Activated effector memory CD4-positive, alpha-beta T cell treated with Interleukin-2 at 50 U/mL for 16 hours (primary cell): Measurements from ENCODE around the gene DNMBP.
"Not testable (repeated sequence)": the region's sequence is repeated elsewhere in the genome, so short reads cannot be mapped to it uniquely, and the experiment has no call there.

Experiments used
- DNase-seq: peaks from one replicate; pipeline ENCODE4 v3.0.0-alpha.2; 2020

The DNMBP gene

DNA sequence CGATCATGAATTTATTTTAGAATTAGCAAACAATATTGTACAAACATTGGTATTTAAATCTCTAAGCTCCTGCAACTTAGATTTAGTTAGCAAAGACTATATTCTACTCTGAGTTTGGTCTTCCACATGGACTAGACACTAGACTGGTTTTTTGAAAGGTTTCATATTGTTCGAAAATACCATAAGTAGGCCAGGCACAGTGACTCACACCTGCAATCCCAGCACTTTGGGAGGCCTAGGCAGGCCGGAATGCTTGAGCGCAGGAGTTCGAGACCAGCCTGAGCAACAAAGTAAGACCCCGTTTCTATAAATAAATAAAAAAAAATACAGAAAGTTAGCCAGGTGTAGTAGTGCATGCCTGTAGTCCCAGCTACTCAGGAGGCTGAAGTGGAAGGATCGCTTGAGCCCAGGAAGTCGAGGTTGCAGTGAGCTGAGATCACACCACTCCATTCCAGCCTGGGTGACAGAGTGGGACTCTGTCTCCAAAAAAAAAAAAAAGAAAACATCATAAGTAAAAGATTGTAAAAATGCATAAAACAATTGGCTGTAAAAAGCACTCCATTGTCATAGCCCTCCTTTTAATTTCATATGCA, 154.2 kb downstream of the DNMBP start:
- DNase-seq, result no peak

DNA sequence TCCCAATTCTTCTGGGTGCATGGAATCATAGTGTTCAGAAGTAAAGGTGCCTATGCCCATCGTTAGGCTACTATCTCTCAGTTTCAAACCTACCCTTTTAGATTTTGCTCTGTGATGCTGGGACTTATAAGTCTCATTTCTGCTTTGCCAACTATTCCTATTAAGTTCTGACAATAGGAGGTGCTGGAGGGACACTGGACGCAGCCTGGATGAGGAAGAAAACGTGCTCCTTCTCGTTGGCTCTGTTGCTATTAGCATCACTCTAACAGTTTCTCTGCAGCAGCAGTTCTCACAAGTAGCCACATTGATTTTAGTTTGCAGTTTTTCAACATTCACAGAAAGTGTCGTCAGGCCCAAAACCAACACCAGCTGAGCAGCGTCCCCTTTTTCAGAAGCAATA, 154.9 kb downstream of the DNMBP start:
- DNase-seq, result no peak

DNA sequence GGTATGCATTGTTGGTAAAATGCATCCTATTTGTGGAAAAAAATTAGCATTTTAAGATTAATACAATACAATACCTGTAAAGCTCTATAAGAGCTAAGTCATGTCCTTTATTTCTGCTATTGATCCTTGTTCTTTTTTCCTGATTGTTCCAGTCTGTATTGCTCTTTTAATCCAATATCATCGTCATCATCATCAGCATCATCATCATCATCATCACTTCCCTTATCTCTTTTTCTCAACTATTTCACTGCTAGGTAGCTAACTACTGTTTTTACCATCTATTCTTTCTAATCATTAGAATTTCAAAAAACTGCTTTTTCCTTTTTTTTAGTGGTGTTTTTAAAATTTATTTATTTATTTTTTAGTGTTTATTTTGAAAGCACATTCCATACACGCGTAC, 156.1 kb downstream of the DNMBP start:
- DNase-seq, result no peak

DNA sequence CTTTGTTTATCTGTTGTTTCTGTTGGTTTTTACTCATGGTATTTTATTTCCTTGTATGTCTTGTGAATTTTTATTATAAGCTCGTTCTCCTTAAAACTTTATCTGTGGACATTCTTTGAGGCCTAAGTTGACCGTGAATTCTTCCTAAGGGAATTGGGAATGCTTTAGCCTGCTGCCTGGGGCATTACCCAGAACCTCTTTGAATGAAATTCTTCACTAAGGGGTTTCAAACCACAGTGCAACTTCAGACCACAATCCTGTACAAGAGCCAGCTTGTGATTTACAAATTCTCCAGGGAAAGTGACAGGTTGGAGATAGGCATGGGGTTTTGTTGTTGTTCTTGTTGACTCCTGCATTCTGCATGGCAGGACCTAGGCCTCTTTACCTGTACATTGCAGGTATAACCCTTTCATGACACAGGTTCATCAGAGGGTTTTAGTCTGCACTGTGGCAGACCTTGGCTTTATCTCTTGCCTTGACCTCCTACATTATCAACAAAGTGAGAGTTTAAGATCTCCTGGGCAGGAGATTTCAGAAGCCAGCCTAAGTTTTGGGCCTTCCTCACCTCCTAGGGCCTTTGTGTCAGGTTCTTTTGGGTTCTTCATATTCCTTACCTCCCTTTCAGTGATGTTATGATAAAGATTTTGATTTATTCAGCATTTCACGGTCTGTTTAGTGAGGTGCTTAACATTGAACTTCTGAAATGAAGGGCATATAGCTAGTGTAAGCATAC, 157.1 kb downstream of the DNMBP start:
- no peak for DNase-seq

DNA sequence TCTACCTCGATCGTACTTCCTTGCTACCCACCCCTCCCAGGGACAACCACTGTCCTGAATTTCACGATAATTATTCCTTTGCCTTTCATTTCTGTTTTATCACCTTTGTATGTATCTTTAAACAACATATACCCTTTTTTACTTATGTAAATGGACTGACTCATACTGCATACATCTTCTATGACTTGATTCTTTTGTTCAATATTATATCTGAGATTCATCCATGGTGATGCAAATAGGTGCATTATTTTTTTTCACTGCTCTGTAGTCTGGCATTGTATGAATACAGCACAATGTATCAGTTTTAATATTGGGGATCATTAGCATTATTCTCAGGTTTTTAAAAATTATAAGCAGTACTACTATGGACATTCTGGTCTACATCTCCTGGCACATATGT, 157.9 kb downstream of the DNMBP start:
- no peak for DNase-seq

DNA sequence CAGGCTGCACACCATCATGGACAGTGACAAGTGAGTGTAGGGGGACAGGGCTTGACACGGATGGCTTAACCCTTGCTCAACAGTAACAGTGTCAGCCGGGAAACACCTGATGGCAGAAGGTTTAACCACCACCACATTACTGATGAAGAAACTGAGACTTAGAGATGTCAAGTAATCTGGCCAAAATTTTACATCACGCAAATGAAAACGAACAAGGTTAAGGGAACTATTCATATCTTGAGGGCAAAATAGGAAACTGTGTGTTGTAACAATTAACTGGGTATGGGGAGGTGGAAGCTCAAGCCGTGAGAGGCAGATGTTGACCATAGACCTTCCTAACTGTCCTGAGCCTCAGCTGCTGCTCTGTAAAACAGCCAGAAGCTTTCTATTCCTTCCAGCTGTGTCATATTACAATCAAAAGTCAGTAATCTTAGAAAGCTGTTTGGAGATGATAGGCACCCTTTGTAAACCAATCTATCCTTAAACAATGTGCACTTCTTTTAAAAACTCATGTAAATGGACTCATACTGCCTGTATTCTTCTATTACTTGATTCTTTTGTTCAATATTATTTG, 158.9 kb downstream of the DNMBP start:
- DNase-seq, result no peak

DNA sequence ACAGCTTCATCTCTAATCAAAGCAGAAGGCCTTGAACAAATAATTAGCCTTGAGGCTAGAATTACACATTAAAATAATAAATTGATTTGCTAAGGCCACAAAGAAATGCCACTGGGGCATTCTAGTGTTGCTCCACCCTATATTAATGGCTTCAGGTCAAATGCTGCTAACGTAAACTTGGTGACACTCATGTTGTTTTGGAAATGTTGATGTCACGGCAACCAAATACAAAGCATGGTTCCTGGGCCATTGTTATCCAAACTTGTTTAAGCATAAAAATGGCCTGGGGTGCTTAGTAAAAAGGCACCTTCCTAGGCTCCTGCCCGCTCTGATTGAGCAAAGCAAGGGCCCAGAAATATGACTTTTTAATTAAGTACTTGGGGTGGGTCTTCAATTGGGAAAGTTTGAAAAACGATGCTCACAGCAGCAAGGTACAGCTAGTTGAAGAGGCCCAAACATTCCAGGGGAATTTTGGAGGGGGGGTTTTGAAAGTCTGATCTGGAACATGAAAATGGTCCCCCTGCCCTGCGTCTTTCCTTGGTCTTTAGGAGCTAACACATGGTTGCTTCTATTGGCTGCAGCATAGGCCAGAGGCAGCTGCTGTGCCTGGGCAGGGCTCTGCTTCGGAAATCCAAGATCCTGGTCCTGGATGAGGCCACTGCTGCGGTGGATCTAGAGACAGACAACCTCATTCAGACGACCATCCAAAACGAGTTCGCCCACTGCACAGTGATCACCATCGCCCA, 159.6 kb downstream of the DNMBP start:
- no peak for DNase-seq

DNA sequence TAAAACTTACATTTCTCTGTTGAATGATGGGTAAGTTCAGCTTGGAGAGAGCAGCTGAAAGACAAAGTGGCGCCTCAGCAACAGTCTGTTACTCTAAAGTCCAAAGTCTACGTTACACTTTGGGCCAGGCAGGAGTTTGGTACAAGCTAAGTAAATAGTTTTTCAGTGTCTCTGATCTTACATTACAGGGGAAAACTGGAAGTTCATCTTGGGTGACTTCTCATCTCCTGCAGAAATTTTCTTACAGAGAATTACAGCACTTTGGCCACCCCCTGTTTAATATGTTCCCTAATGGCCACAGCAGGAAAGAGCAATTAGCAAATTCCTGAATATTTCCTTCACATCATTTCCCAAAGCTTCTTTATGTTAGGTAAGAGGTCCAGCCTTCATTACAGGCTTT, 160.2 kb downstream of the DNMBP start:
- no peak for DNase-seq

DNA sequence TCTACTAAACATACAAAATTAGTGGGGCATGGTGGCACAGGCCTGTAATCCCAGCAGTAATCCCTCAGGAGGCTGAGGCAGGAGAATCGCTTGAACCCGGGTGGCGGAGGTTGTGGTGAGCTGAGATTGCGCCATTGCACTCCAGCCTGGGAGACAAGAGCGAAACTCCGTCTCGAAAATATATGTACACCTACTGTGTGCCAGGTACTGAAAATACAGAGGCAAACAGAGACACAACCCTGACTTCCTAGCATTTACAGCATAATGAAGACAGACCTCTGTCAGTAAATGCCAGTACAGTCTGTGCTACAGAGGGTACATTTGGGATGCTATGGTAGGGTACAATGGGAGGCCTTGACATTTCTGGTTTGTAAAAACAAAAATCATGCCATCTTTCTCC, 160.7 kb downstream of the DNMBP start:
- no peak for DNase-seq

DNA sequence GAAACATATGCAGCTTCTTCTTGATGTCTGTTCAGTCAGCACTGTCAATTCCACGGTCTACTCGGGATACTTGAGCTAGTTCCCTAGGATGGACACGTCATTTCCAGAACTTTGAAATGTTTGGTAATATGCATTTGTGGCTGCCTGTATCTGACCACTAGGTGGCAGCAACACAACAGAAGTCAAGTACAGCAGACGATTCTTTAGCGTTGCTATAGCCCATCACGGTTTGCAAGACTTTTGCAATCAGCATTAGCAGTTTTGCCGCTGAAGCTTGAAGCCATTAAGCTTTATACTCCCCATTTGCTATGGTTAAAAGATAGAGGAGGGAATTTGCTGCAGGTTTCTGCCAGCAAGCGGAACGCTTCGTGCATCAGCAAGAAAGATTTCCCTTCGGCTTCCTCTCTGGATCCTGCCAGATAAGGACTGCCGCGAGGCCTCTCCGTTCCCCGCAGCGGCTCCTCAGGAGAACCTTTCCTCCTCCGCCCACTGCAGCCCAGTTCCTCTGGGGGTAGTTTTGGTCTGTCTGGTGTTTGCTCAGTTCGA, 163.8 kb downstream of the DNMBP start:
- DNase-seq, result peak; percentile 37

DNA sequence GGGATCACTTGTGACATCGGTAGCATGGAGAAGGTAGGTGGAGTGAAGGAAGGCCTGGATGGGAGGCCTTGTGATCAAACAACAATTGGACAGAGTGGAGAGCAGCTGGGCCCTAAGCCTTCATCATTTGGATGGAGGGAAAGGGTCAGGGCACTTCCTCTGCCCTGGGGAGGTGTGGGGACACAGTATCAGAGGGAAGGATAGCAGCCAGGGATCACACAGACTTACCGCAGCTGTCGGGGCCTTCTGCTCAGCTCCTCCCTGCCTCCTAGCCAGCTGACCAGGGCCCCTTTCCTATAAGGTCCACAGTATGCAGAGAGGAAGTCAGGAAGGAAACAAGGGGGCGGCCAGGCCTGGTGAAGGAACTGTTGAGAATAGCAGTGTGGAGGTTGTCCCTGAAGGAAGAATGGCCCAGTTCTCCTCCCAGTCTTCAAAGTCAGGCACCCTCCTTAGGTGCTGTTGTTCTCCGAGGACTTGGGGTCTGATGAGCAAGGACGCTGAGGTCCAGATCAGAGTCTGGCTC, 165.3 kb downstream of the DNMBP start:
- no peak for DNase-seq

DNA sequence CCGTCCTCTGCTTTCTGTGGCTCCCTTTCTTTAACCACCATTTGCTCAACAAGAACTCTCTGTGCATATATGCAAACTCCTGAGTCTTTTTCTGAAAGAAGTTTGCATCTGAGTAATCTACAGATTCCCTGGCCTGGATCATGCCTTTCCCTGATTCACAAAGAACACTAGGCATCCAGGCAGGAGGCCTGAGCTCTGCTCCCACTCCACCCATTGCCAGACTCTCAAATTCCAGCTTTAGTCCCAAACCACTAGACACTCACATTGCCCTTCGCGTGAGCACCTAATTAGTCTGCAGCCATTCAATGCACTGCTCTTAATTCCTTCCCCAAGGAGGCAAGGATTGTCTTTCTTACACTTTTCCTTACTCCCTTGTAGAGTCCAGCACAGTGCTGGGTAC, 166.4 kb downstream of the DNMBP start:
- DNase-seq, result no peak

DNA sequence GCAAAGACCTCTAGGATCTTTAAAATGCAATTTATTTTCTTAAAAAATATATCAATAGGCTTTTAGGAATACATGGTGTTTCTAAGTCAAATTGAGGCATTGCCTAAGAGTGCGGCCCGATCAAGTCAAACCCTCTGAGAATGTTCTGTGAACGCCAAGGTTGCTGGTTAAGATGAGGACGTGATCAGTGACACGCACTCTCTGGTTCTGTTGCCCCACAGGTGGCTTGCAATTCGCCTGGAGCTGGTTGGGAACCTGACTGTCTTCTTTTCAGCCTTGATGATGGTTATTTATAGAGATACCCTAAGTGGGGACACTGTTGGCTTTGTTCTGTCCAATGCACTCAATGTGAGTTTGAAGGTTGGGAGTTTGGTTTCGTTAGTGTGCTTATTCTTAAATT, 168.0 kb downstream of the DNMBP start:
- DNase-seq, result no peak

DNA sequence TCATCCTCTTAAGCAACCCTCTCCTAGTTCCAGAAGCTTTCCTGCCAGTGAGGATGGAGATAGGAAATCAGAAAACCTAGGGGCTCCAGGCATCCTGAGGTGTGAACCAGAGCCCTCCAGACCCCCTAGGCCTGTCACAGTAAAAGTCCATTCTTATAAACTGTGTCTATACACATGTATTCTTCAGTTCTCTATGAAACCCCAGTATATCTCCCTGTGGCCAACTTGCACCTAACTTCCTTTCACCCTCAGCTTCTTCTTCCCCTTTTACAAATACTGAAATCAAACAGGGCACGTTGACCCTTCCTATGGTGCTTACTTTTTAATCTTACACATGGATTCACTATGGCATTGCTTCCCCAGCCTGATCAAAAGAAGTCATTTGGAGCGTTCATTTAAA, 168.9 kb downstream of the DNMBP start:
- not testable (repeated sequence) for DNase-seq

DNA sequence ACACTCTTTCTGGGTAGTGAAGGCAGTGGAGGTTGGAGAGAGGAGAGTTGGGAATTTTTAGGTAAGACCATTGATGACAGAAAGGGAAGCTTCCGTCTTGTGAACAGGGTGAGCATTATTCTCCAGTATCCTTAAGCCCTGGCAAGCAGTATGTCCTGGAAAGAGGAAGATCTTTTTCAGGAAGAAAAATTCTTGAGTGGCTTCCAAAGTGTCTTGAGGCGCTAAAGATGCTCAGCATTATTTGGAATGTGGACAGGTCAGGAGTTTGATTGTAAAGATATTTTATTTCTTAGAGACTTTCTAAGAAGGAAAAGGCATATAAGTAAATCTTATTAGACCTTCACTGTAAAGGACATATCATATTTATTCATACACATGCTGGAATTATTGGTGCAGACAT, 173.0 kb downstream of the DNMBP start:
- no peak for DNase-seq

DNA sequence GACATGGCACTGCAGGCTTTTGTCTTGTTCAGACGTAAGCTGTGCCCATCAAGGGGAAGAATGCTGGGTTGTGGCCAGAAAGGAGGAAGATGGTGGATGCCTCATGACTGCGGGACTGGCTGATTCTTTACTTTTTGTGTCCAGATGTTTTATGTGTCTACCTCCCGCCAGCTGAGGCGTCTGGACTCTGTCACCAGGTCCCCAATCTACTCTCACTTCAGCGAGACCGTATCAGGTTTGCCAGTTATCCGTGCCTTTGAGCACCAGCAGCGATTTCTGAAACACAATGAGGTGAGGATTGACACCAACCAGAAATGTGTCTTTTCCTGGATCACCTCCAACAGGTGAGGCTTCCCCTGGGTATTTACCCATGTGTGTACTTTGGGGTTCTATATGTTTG, 173.8 kb downstream of the DNMBP start:
- DNase-seq, result no peak

DNA sequence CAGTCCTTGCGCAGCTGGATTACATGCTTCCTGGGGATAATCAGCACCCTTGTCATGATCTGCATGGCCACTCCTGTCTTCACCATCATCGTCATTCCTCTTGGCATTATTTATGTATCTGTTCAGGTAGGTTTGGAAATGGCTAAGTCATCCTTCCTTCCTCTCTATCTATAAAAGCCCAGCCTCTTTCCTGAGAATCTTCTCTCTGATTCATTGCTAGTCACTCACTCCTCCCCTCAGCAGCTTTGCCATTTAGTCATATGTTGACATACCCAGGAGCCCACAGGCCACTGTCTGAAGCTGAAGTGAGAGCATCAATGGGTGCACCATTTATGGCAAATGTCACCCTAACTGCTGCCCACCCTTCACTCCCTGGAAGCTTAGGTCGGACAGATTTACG, 175.3 kb downstream of the DNMBP start:
- no peak for DNase-seq

DNA sequence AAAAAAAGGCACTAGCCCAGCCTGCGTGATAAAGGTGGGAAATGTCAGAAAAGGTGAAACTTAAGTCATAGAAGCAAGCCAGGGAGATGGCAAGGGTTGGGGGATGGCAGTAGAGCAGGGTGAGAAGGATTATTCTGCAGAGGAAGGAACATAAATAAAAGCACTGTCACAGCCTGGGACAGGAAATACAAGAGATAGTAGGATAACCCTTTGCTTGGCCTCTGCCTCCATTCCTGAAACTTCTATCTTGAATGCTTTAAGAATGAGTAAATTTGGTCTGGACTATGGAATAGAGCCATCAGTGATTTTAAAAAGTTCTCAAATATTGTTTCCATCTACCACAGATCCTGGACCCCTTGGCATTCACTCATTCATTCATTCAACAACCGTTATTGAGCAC, 177.3 kb downstream of the DNMBP start:
- DNase-seq, result no peak

DNA sequence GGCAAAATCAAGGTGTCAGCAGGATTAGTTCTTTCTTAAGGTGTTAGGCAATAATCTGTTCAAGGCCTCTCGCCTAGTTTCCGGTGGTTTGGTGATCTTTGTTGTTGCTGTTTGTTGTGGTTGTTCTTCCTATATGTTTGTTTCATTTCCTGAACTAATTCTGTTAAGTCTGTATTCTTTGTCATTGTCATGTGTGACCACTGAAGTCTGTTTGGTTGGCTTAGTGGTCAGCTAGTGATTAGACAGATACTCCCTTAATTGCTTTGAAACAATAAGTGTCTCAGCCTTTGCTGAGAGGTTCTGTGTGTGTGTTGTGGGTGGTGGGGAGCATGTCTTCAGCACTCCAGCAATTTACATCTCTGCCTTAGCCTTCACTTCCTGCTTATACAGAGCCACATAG, 181.3 kb downstream of the DNMBP start:
- DNase-seq, result no peak

DNA sequence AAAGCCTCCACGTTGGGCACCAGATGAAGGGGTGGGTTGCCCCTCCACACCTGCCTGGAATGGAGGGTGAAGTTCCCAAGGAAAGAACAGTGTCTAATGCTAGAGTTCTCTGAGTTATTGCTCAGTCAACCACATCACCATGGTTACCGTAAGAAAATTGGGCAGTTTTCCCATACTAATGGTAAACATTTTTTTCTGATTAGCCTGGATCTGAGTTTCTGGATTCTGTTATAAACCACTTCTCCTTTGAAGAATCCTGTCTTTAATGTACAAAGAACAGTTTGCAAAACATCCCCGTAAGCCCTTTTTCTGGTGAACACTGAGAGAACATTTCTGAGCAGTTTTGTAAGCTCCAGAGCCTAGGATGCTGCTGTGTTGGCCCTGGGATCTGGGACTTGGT, 181.8 kb downstream of the DNMBP start:
- DNase-seq, result no peak
